ENCODE measurements around the gene OSTM1. TPM values are rescaled to one million over a fixed set of nuclear protein-coding genes. Genes with fewer than 3 reads are reported as not detected.

The OSTM1 gene
- total and polyA plus RNA-seq, 2 of the 13 experiments (the other 11 are each of a cell fraction or from before 2014, with no cell fraction given) = 8.7 to 20.5 TPM

DNA sequence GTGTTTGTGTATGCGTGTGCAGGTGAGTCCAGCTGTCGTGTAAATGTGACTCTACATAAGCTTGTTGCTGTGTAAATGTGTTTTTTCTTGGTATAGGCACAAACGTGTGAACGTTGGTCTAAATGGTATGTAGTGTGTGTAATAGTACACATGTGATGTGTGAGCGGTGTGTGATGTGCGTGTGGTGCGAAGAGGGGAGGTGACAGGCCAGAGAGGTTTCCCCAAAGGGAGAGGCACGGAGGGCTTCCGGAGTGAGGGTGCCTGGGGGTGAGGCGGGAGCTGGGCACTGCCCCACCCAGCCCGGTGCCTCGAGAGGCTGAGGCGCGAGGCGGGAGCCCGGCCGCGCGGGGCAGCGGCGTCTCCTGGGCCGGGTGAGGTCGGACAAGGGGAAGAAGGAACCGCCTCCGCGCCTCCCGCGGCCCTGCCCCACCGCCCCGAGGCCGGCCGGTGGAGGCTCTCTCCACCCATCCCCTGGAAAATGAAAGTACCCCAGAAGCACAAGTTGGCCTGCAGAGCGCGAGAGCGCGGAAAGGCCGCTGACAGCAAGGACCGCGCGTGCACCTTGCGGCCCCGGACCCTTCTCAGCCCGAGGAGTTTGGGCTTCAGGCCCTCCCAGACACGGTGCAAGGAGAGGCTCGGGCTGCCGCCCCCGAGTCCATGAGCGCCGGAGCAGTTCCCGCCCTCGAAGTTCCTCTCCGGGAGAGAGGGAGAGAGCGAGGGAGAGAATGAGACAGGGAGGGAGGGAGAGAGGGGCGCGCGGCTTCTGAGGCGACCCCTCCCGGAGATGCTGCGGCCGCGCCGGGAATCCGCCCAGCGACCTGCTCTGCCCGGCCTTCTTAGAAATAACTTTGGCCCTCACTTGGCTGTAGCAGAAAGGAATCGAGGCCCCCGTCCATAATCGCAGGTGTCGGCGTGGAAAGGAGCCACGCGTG lies 43.2 kb upstream of the OSTM1 start (continued):
- TF ChIP-seq, protein P1, sequence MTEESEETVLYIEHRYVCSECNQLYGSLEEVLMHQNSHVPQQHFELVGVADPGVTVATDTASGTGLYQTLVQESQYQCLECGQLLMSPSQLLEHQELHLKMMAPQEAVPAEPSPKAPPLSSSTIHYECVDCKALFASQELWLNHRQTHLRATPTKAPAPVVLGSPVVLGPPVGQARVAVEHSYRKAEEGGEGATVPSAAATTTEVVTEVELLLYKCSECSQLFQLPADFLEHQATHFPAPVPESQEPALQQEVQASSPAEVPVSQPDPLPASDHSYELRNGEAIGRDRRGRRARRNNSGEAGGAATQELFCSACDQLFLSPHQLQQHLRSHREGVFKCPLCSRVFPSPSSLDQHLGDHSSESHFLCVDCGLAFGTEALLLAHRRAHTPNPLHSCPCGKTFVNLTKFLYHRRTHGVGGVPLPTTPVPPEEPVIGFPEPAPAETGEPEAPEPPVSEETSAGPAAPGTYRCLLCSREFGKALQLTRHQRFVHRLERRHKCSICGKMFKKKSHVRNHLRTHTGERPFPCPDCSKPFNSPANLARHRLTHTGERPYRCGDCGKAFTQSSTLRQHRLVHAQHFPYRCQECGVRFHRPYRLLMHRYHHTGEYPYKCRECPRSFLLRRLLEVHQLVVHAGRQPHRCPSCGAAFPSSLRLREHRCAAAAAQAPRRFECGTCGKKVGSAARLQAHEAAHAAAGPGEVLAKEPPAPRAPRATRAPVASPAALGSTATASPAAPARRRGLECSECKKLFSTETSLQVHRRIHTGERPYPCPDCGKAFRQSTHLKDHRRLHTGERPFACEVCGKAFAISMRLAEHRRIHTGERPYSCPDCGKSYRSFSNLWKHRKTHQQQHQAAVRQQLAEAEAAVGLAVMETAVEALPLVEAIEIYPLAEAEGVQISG (CRISPR knock-in tag; IDR thresholded peaks at IDR 0.05) = peak; percentile 39; the same call in 1 of the 2 replicates
- TF ChIP-seq, protein P2, sequence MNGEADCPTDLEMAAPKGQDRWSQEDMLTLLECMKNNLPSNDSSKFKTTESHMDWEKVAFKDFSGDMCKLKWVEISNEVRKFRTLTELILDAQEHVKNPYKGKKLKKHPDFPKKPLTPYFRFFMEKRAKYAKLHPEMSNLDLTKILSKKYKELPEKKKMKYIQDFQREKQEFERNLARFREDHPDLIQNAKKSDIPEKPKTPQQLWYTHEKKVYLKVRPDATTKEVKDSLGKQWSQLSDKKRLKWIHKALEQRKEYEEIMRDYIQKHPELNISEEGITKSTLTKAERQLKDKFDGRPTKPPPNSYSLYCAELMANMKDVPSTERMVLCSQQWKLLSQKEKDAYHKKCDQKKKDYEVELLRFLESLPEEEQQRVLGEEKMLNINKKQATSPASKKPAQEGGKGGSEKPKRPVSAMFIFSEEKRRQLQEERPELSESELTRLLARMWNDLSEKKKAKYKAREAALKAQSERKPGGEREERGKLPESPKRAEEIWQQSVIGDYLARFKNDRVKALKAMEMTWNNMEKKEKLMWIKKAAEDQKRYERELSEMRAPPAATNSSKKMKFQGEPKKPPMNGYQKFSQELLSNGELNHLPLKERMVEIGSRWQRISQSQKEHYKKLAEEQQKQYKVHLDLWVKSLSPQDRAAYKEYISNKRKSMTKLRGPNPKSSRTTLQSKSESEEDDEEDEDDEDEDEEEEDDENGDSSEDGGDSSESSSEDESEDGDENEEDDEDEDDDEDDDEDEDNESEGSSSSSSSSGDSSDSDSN (CRISPR knock-in tag; IDR thresholded peaks at IDR 0.05) = peak; percentile 30; the same call in 1 of the 2 replicates
- TF ChIP-seq, protein P3, sequence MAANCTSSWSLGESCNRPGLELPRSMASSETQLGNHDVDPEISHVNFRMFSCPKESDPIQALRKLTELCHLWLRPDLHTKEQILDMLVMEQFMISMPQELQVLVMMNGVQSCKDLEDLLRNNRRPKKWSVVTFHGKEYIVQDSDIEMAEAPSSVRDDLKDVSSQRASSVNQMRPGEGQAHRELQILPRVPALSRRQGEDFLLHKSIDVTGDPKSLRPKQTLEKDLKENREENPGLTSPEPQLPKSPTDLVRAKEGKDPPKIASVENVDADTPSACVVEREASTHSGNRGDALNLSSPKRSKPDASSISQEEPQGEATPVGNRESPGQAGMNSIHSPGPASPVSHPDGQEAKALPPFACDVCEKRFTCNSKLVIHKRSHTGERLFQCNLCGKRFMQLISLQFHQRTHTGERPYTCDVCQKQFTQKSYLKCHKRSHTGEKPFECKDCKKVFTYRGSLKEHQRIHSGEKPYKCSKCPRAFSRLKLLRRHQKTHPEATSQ (CRISPR knock-in tag; IDR thresholded peaks at IDR 0.05; ENCODE audit: borderline replicate concordance) = no peak
- TF ChIP-seq ZBTB20 (CRISPR knock-in tag; IDR thresholded peaks at IDR 0.05; ENCODE audit: borderline replicate concordance, low read depth) (no peak), ZMAT3 (CRISPR knock-in tag; conservative IDR thresholded peaks at IDR 0.05) (0 out of 2 replicates have a peak, but pooled peaks have one; percentile 28), SMAD1 (CRISPR knock-in tag; IDR thresholded peaks at IDR 0.05; ENCODE audit: borderline replicate concordance, low read depth) (no peak), ZNF839 (CRISPR knock-in tag; IDR thresholded peaks at IDR 0.05; ENCODE audit: borderline replicate concordance) (no peak), ZNF772 (CRISPR knock-in tag; IDR thresholded peaks at IDR 0.05) (no peak), ARNT (IDR thresholded peaks at IDR 0.05) (no peak), ZFP36L1 (CRISPR knock-in tag; IDR thresholded peaks at IDR 0.05) (no peak), ZNF343 (CRISPR knock-in tag; IDR thresholded peaks at IDR 0.05) (0 out of 2 replicates have a peak, but pooled peaks have one; percentile 28), ZFP82 (CRISPR knock-in tag; IDR thresholded peaks at IDR 0.05; ENCODE audit: borderline replicate concordance) (no peak), SKI (IDR thresholded peaks at IDR 0.05; ENCODE audit: partially characterized antibody) (no peak), PPARG (CRISPR knock-in tag; conservative IDR thresholded peaks at IDR 0.05) (no peak), ZNF775 (CRISPR knock-in tag; IDR thresholded peaks at IDR 0.05; ENCODE audit: borderline replicate concordance) (no peak)
- TF ChIP-seq, protein P4, sequence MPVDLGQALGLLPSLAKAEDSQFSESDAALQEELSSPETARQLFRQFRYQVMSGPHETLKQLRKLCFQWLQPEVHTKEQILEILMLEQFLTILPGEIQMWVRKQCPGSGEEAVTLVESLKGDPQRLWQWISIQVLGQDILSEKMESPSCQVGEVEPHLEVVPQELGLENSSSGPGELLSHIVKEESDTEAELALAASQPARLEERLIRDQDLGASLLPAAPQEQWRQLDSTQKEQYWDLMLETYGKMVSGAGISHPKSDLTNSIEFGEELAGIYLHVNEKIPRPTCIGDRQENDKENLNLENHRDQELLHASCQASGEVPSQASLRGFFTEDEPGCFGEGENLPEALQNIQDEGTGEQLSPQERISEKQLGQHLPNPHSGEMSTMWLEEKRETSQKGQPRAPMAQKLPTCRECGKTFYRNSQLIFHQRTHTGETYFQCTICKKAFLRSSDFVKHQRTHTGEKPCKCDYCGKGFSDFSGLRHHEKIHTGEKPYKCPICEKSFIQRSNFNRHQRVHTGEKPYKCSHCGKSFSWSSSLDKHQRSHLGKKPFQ (CRISPR knock-in tag; IDR thresholded peaks at IDR 0.05; ENCODE audit: insufficient replicate concordance) = no peak
- TF ChIP-seq, protein P5, sequence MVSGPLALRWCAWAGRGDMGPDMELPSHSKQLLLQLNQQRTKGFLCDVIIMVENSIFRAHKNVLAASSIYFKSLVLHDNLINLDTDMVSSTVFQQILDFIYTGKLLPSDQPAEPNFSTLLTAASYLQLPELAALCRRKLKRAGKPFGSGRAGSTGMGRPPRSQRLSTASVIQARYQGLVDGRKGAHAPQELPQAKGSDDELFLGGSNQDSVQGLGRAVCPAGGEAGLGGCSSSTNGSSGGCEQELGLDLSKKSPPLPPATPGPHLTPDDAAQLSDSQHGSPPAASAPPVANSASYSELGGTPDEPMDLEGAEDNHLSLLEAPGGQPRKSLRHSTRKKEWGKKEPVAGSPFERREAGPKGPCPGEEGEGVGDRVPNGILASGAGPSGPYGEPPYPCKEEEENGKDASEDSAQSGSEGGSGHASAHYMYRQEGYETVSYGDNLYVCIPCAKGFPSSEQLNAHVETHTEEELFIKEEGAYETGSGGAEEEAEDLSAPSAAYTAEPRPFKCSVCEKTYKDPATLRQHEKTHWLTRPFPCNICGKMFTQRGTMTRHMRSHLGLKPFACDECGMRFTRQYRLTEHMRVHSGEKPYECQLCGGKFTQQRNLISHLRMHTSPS (CRISPR knock-in tag; IDR thresholded peaks at IDR 0.05; ENCODE audit: low read depth) = no peak
